ENCODE results near the gene ZNF493.

Gene ZNF493

DNA sequence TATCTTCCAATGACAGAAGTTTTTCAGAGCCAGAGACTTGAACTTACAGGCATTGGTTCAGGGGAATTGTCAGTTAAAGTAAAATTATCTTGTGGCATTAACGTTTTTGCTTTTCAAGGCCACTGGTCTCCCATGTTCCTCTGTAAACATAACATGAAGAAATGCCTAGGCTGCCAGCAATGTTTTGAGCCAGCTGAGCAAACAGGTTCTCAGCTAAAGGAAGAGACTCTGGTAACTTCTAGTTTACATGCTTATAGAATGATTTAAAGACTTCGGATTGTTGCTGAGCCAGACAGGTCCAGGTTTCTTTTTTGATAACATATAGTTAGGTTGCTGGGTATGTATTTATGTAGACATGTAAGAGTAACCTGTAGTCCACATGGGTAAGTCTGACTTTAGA is 35.7 kb downstream of the ZNF493 start:
- DNase-seq (no peak), ATAC-seq (replicated peaks) (no peak)
- no peak overlapping the region for H3K27ac Mint-ChIP-seq
- no peak overlapping the region for H3K4me3 Mint-ChIP-seq
- no peaks in the 10 kb centered on the region for H3K27me3 Mint-ChIP-seq
- no peaks in the 10 kb centered on the region for H3K4me1 Mint-ChIP-seq (ENCODE audit: low read depth in 2 of 2)
- H3K9me3 Mint-ChIP-seq: peaks cover 10 to 19% of the 10 kb centered on the region in 2 donors
- H3K36me3 Mint-ChIP-seq (ENCODE audit: insufficient read depth): peaks cover 2% of the 10 kb centered on the region

DNA sequence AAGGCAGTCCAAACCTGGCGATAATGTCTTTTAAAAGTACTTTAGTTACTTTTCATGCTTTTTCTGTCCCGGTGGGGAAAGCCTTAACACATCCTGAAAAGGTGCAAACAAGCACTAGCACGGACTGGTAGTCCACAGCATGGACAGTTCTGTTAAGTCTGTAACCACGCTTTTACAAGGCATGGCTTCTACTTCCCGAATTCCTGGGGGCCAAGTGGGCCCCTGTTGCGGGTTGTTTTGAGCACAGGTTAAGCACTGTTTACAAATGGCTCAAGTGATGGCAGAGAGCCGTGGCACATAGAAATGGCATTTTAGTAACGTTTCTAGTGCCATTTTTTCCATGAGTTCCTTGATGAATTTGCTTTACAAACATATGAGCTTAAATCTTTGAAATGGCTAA is 37.6 kb downstream of the ZNF493 start:
- H3K36me3 Mint-ChIP-seq (ENCODE audit: insufficient read depth): peaks cover 2% of the 10 kb centered on the region

DNA sequence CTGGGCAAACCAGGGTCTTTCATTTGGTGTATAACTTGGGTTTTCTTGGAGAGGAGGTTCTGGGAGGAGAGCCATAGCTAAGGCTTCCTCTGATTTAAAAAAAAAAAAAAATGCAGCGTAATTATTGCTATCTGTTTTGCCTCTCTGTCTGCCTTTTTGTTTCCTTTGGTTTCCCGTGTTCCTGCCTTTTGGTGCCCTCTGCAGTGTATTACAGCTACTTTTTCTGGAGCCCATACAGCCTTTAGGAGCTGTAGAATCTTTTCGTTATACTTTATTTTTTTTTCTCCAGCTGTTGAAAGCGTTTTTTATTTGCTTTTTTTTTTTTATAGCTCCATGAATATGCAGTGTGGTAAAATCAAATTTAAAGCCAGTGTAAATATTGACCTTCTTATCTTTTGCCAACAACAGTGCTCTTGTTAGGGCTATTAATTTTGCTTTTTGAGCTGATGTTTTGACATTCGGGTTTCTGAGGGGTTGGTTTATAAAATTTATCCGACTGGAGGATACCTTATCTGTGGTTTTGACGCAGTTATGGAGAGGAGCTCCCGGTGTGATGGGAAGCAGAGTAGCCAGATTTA is 38.1 kb downstream of the ZNF493 start:
- Mint-ChIP-seq H3K9me3 (peaks cover 18 to 30% of the 10 kb centered on the region in 2 donors), H3K27me3 (no peaks in the 10 kb centered on the region), H3K36me3 (ENCODE audit: insufficient read depth) (peaks cover 2% of the 10 kb centered on the region), H3K27ac (no peak overlapping the region), H3K4me3 (no peak overlapping the region), H3K4me1 (ENCODE audit: low read depth in 2 of 2) (no peaks in the 10 kb centered on the region)
- DNase-seq (no peak), ATAC-seq (replicated peaks) (no peak)

More for the DNA sequence above, 37.6 kb downstream of the ZNF493 start:
- Mint-ChIP-seq H3K27ac (no peak overlapping the region), H3K4me3 (no peak overlapping the region), H3K4me1 (ENCODE audit: low read depth in 2 of 2) (no peaks in the 10 kb centered on the region), H3K27me3 (no peaks in the 10 kb centered on the region), H3K9me3 (peaks cover 12 to 25% of the 10 kb centered on the region in 2 donors)
- DNase-seq (no peak), ATAC-seq (replicated peaks) (no peak)

DNA sequence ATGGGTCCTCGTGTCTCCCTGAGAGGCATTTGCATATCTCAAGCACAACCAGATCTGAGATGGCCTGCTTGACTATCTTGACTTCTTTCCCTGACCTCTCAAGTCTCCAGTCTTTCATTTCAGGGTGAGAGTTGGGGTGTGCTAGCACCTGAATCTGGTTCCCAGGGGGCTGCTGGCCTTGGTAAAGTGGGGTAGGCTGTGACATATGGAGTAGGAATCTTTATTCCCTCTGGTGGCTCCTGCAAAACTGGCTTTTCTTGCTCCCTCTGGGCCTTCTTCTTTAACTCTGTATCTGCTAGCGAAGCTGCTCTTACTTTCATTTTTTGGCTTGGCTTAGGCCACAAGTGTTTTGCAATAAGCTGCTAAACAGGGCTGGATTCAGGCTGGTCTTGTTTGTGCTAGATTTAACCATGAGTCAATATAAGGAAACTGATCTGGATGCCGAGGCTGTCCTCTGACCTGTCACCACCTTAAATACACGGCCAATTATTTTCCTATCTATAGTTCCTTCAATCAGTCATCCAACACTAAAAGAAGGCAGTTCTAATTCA is 42.3 kb downstream of the ZNF493 start:
- Mint-ChIP-seq H3K27me3 (no peaks in the 10 kb centered on the region), H3K4me3 (no peak overlapping the region)

DNA sequence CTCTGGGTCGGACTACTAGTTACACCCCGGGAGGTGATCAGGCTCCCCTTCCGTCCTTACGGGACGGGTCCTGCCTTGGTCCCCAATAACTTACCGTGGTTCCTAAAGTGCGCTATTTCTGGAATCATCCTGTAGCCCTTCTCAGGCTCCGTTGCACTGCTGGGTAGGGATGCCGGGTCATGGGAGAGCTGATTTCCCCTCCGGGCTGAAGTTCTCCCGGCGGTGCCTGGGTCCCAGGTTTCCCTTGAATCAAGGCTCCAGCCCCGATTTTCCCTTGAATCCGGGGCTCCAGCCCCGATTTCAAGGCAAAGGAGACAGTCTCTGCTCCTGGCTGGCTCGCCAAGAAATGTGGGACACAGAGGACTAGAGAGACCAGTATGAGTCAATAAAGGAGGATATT is 43.4 kb downstream of the ZNF493 start:
- ATAC-seq (replicated peaks) (no peak), DNase-seq (no peak)
- Mint-ChIP-seq H3K36me3 (ENCODE audit: insufficient read depth) (peaks cover 2% of the 10 kb centered on the region), H3K4me1 (ENCODE audit: low read depth in 2 of 2) (no peaks in the 10 kb centered on the region), H3K27me3 (no peaks in the 10 kb centered on the region), H3K27ac (no peak overlapping the region), H3K9me3 (peaks cover 13 to 18% of the 10 kb centered on the region in 2 donors), H3K4me3 (no peak overlapping the region)

More for the DNA sequence above, 42.3 kb downstream of the ZNF493 start:
- H3K36me3 Mint-ChIP-seq (ENCODE audit: insufficient read depth): peaks cover 2% of the 10 kb centered on the region
- H3K9me3 Mint-ChIP-seq: peaks cover 13 to 18% of the 10 kb centered on the region in 2 donors
- ATAC-seq (replicated peaks) (no peak), DNase-seq (no peak)
- H3K27ac Mint-ChIP-seq: no peak overlapping the region
- no peaks in the 10 kb centered on the region for H3K4me1 Mint-ChIP-seq (ENCODE audit: low read depth in 2 of 2)

DNA sequence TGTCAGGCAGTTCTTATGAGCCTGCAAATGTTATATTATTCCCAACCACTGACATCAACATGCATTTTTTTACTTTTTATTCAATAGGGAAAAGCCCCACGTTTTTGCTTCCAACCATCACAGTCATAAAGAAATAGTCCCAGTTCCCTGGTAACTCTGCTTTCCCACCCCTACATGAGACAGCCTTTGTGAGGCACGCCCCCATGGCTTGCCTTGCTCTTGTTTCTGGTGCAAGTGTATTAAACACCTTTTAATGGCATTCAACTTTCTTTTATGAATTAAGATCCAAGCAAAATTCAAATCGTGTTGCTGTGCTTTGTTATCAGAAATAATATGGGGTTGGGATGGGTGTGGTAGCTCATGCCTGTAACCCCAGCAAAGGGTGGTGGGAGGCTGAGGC is 54.3 kb downstream of the ZNF493 start:
- Mint-ChIP-seq H3K27me3 (no peaks in the 10 kb centered on the region), H3K4me3 (no peak overlapping the region), H3K9me3 (peaks cover 2 to 8% of the 10 kb centered on the region in 2 donors), H3K36me3 (ENCODE audit: insufficient read depth) (no peaks in the 10 kb centered on the region), H3K27ac (no peak overlapping the region), H3K4me1 (ENCODE audit: low read depth in 2 of 2) (no peaks in the 10 kb centered on the region)
- ATAC-seq (replicated peaks) (no peak), DNase-seq (no peak)

DNA sequence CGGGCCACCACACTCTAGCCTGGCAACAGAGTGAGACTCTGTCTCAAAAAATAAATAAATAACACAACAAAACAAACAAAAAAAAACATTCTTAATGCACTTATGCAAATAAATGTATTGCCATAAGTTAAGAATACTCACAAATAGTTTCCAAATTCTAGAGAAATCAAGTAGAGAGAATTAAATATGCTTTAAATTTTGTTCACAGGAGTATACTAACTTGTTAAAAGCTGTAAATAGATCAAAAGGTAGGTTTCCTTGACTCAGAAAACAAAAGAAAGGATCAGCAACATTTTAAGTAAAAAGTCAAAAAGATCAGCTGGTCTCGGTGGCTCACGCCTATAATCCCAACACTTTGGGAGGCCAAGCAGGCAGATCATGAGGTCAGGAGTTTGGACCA is 58.0 kb downstream of the ZNF493 start:
- Mint-ChIP-seq H3K9me3 (peaks cover 3 to 8% of the 10 kb centered on the region in 2 donors), H3K4me3 (no peak overlapping the region), H3K4me1 (ENCODE audit: low read depth in 2 of 2) (no peaks in the 10 kb centered on the region), H3K27me3 (no peaks in the 10 kb centered on the region), H3K27ac (no peak overlapping the region), H3K36me3 (ENCODE audit: insufficient read depth) (no peaks in the 10 kb centered on the region)
- ATAC-seq (replicated peaks) (no peak), DNase-seq (no peak)

DNA sequence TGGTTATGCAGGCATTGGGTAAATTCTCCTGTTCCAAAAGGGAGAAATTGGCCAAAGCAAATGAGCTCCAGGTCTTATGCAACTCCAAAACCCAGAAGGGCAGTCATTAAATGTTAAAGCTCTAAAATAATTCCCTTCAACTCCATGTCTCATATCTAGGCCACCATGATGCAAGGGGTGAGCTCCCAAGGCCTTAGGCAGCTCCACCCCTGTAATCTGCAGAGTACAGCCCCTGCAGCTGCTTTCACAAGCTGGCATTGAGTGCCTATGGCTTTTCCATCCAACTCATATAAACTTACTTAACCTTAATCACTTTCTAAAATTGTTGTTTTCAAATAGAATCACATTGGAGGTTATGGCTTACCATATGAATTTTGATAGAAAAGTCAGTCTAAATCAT is 63.8 kb downstream of the ZNF493 start:
- Mint-ChIP-seq H3K4me1 (ENCODE audit: low read depth in 2 of 2) (peaks cover 0 to 6% of the 10 kb centered on the region in 2 donors), H3K27me3 (peaks cover 12 to 22% of the 10 kb centered on the region in 2 donors), H3K36me3 (ENCODE audit: insufficient read depth) (no peaks in the 10 kb centered on the region), H3K4me3 (no peak overlapping the region), H3K27ac (no peak overlapping the region), H3K9me3 (peaks cover 6 to 8% of the 10 kb centered on the region in 2 donors)
- DNase-seq (no peak), ATAC-seq (replicated peaks) (no peak)

DNA sequence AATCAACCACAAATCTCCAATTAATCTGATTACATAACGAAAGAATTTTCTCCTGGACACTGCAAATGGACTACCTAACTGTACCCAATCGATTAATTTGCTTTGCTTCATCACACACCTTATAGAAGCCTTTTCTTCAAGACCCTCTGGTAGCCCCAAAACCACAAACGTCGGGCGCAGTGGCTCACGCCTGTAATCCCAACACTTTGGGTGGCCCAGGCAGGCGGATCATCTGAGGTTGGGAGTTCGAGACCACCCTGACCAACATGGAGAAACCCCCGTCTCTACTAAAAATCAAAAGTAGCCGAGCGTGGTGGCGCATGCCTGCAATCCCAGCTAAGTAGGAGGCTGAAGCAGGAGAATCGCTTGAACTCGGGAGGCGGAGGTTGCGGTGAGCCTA is 65.6 kb downstream of the ZNF493 start:
- Mint-ChIP-seq H3K4me1 (ENCODE audit: low read depth in 2 of 2) (peaks cover 0 to 6% of the 10 kb centered on the region in 2 donors), H3K27me3 (peaks cover 12 to 22% of the 10 kb centered on the region in 2 donors), H3K27ac (no peak overlapping the region), H3K9me3 (peaks cover 4 to 5% of the 10 kb centered on the region in 2 donors), H3K36me3 (ENCODE audit: insufficient read depth) (no peaks in the 10 kb centered on the region), H3K4me3 (no peak overlapping the region)
- DNase-seq: no peak
- ATAC-seq (replicated peaks): no peak

DNA sequence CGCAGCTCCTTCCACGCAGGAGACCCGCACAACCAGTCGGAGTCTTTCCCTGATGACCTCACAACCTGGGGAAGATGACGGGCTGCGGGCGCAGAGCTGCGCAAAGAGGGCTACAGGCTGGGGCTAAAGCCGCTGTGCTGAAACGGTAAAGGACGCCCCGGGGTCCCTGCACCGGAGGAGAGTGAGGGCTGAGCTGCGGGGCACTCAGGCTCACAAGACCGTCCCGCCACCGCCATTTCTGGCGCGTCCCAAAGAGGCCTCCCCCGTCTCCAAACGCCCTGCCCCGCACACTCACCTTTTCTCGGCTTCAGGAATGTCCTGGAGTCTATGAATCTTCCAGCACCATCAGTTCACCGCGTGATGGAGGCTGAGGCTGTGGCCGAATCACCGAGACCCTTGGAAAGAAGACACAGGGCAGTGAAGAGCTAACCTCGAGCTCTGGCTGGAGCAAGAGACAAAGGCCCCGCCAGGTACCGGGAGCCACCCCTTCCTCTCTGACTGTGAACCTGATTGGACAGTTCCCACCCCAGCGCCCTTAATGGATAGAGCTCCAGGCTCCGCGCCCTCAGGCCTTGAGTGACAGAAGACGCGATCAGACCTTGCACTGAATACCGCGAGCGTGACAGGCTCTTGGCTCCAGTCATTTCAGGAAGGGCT is 66.6 kb downstream of the ZNF493 start:
- H3K4me3 Mint-ChIP-seq: peak overlapping the region; percentile 75 to 80
- peaks cover 0 to 6% of the 10 kb centered on the region in 2 donors for H3K4me1 Mint-ChIP-seq (ENCODE audit: low read depth in 2 of 2)
- ATAC-seq (replicated peaks) (peak; percentile 68), DNase-seq (no peak)
- H3K36me3 Mint-ChIP-seq (ENCODE audit: insufficient read depth): no peaks in the 10 kb centered on the region
- no peak overlapping the region for H3K27ac Mint-ChIP-seq
- peaks cover 0 to 3% of the 10 kb centered on the region in 2 donors for H3K9me3 Mint-ChIP-seq
- H3K27me3 Mint-ChIP-seq: peaks cover 12 to 22% of the 10 kb centered on the region in 2 donors

DNA sequence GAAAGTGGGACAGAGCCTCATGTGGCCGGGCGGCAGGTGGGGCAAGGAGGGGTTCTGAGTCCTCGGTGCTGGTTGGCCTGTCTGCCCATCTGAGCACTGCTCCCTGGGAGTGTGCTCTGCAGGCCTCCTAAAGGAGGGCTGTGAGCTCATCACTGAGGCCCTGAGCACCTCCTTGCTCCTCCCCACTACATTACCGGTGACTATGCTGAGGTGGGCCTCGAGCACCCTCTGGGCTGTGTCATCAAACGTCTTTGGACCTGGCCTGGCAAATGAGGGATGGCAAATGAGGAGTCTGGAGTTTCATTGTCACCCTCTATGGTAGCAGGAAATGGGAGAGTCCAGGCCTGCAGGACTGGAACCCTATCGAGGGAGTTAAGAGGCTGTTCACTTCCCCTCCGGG is 69.7 kb downstream of the ZNF493 start:
- Mint-ChIP-seq H3K4me3 (no peak overlapping the region), H3K27ac (no peak overlapping the region), H3K4me1 (ENCODE audit: low read depth in 2 of 2) (peaks cover 0 to 6% of the 10 kb centered on the region in 2 donors), H3K9me3 (no peaks in the 10 kb centered on the region), H3K36me3 (ENCODE audit: insufficient read depth) (peaks cover 3% of the 10 kb centered on the region), H3K27me3 (peaks cover 12 to 22% of the 10 kb centered on the region in 2 donors)
- ATAC-seq (replicated peaks) (no peak), DNase-seq (no peak)

DNA sequence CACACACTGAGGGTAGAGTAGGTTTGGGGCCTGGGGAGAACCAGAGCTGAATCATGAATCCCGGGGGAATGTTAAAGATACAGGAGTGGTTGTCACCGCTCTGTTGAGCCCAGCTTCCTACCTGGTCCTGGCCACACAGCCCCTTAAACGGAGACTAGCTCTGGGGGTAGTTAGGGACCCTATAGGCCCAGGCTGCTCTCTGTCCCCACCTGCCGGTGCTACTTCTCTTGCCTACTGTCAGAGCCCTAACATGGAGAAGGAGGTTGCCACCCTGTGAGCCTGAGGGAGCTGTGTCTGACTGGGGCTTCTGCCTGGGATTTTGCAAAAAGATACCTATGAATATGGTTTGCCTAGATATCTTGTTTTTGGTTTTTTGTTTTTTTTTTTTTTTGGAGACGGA is 71.9 kb downstream of the ZNF493 start:
- Mint-ChIP-seq H3K4me3 (no peak overlapping the region), H3K27me3 (peaks cover 7 to 12% of the 10 kb centered on the region in 2 donors), H3K9me3 (no peaks in the 10 kb centered on the region), H3K36me3 (ENCODE audit: insufficient read depth) (peaks cover 3% of the 10 kb centered on the region), H3K27ac (no peak overlapping the region), H3K4me1 (ENCODE audit: low read depth in 2 of 2) (peaks cover 0 to under 1% of the 10 kb centered on the region in 2 donors)
- no peak for ATAC-seq (replicated peaks)
- DNase-seq: no peak

DNA sequence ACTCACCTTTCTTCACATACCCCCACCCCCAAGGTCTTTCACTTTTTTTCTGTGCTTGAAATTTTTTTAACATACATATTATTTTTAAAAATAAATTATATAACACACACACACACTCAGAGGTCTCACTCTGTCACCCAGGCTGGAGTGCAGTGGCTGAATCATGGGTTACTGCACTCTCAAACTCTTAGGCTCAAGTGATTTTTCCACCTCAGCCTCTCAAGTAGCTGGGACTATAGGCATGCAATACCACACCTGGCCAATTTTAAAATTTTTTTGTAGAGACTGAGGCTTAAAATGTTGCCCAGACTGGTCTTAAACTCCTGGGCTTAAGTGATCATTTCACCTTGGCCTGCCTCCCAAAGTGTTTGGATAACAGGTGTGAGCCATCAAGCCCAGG is 75.6 kb downstream of the ZNF493 start:
- Mint-ChIP-seq H3K4me1 (ENCODE audit: low read depth in 2 of 2) (no peaks in the 10 kb centered on the region), H3K27ac (no peak overlapping the region), H3K27me3 (no peaks in the 10 kb centered on the region), H3K36me3 (ENCODE audit: insufficient read depth) (peaks cover 3% of the 10 kb centered on the region), H3K9me3 (no peaks in the 10 kb centered on the region), H3K4me3 (no peak overlapping the region)
- ATAC-seq (replicated peaks): no peak
- no peak for DNase-seq

DNA sequence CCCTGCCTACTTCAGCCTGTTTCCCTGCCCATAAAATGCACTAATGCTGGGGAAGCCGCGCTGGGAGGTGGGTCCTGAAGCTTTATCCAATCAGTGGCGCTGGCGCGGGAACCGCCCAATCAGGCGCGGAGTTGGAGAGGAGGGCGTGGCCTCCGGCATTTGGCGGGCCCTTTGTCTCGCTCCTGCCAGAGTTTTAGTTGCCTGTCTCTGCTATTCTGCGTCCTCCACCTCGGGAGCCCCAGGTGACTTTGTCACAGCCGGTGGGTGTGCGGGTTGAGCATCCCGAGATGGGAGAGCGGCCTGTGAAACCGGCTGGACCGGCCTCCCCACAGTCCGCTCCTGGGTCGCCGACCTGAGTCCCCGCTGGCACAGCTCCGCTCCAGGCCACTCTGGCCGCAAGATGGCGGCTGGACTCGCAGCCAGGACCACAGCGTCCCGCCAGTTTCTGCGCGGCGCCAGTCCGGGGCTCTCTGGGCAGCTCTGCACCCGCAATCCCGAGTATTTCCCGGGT is 77.8 kb downstream of the ZNF493 start:
- DNase-seq: peak; percentile 61 to 72 (median 71)
- peak overlapping the region; percentile 47 to 76 for H3K4me3 Mint-ChIP-seq

More for the DNA sequence above, 77.8 kb downstream of the ZNF493 start:
- H3K27me3 Mint-ChIP-seq: no peaks in the 10 kb centered on the region
- no peaks in the 10 kb centered on the region for H3K9me3 Mint-ChIP-seq
- no peak overlapping the region for H3K27ac Mint-ChIP-seq
- H3K4me1 Mint-ChIP-seq (ENCODE audit: low read depth in 2 of 2): no peaks in the 10 kb centered on the region
- ATAC-seq (replicated peaks): peak; percentile 99
- H3K36me3 Mint-ChIP-seq (ENCODE audit: insufficient read depth): peaks cover 3% of the 10 kb centered on the region
